Measurements from ENCODE around the gene GAPT.
A peak's percentile ranks its signal among the peaks of the same experiment; 100 is the strongest.

GAPT gene

GRCh38 chr5:58497921-58498320 is 6.7 kb downstream of the GAPT start:
- Histone ChIP-seq H3K36me3 (no peaks in the 10 kb centered on the region), H3K4me1 (no peaks in the 10 kb centered on the region), H3K9me3 (no peaks in the 10 kb centered on the region), H3K4me3 (no peak overlapping the region), H3K27ac (no peak overlapping the region), H3K27me3 (peaks cover 0 to 4% of the 10 kb centered on the region in 2 donors)
- no peak for DNase-seq
- no peak for TF ChIP-seq CTCF (IDR thresholded peaks at IDR 0.05)
- intact Hi-C loops (cut with DNase I; ENCODE audit: low total_unique reads), result loop anchor here (10.0 kb wide), 1 partner anchor 347 kb away; no protein-coding TSS in a partner anchor

GRCh38 chr5:58498340-58498942 is 7.2 kb downstream of the GAPT start:
- H3K4me3 ChIP-seq, result no peak overlapping the region
- H3K27ac ChIP-seq, result no peak overlapping the region
- TF ChIP-seq CTCF (IDR thresholded peaks at IDR 0.05), result peak; percentile 54 to 65
- no peaks in the 10 kb centered on the region for H3K4me1 ChIP-seq
- peaks cover 0 to 4% of the 10 kb centered on the region in 2 donors for H3K27me3 ChIP-seq
- no peaks in the 10 kb centered on the region for H3K36me3 ChIP-seq
- intact Hi-C loops (cut with DNase I; ENCODE audit: low total_unique reads), result loop anchor here (10.0 kb wide), 1 partner anchor 346 kb away; no protein-coding TSS in a partner anchor
- peak in 1 of 2 donors; percentile 24 for DNase-seq
- H3K9me3 ChIP-seq, result no peaks in the 10 kb centered on the region

GRCh38 chr5:58499231-58499630 is 8.0 kb downstream of the GAPT start:
- no peak overlapping the region for H3K27ac ChIP-seq
- no peaks in the 10 kb centered on the region for H3K36me3 ChIP-seq
- no peaks in the 10 kb centered on the region for H3K9me3 ChIP-seq
- intact Hi-C loops (cut with DNase I; ENCODE audit: low total_unique reads), result loop anchor here (10.0 kb wide), 1 partner anchor 346 kb away; no protein-coding TSS in a partner anchor
- no peak for TF ChIP-seq CTCF (IDR thresholded peaks at IDR 0.05)
- H3K4me1 ChIP-seq, result no peaks in the 10 kb centered on the region
- no peak for DNase-seq
- H3K27me3 ChIP-seq, result peaks cover 0 to 4% of the 10 kb centered on the region in 2 donors
- no peak overlapping the region for H3K4me3 ChIP-seq

- Histone ChIP-seq H3K27me3 (peaks cover 0 to 4% of the 10 kb centered on the region in 2 donors), H3K36me3 (no peaks in the 10 kb centered on the region), H3K9me3 (no peaks in the 10 kb centered on the region), H3K27ac (no peak overlapping the region), H3K4me1 (no peaks in the 10 kb centered on the region), H3K4me3 (no peak overlapping the region)
- intact Hi-C loops (cut with DNase I; ENCODE audit: low total_unique reads), result loop anchor here (10.0 kb wide), 1 partner anchor 345 kb away; no protein-coding TSS in a partner anchor
- TF ChIP-seq CTCF (IDR thresholded peaks at IDR 0.05), result no peak
- no peak for DNase-seq
These were observed 8.7 kb downstream of the GAPT start for GRCh38 chr5:58499941-58500340.

GRCh38 chr5:58501778-58502417 is 10.7 kb downstream of the GAPT start:
- Histone ChIP-seq H3K36me3 (no peaks in the 10 kb centered on the region), H3K27me3 (peaks cover 0 to 4% of the 10 kb centered on the region in 2 donors), H3K4me3 (no peak overlapping the region), H3K27ac (no peak overlapping the region), H3K4me1 (no peaks in the 10 kb centered on the region), H3K9me3 (no peaks in the 10 kb centered on the region)
- TF ChIP-seq CTCF (IDR thresholded peaks at IDR 0.05), result no peak
- DNase-seq, result no peak
- intact Hi-C loops (cut with DNase I; ENCODE audit: low total_unique reads), result no loop called here
